HK-2 (cell line): ENCODE measurements around the gene GNG3.
"Not testable (repeated sequence)": the region's sequence is repeated elsewhere in the genome, so short reads cannot be mapped to it uniquely, and the experiment has no call there.

ENCODE experiments used
- DNase-seq: peaks from one replicate; pipeline ENCODE4 v3.0.0-alpha.2; 2018; ENCODE audit not compliant: unreplicated experiment

Gene GNG3

DNA sequence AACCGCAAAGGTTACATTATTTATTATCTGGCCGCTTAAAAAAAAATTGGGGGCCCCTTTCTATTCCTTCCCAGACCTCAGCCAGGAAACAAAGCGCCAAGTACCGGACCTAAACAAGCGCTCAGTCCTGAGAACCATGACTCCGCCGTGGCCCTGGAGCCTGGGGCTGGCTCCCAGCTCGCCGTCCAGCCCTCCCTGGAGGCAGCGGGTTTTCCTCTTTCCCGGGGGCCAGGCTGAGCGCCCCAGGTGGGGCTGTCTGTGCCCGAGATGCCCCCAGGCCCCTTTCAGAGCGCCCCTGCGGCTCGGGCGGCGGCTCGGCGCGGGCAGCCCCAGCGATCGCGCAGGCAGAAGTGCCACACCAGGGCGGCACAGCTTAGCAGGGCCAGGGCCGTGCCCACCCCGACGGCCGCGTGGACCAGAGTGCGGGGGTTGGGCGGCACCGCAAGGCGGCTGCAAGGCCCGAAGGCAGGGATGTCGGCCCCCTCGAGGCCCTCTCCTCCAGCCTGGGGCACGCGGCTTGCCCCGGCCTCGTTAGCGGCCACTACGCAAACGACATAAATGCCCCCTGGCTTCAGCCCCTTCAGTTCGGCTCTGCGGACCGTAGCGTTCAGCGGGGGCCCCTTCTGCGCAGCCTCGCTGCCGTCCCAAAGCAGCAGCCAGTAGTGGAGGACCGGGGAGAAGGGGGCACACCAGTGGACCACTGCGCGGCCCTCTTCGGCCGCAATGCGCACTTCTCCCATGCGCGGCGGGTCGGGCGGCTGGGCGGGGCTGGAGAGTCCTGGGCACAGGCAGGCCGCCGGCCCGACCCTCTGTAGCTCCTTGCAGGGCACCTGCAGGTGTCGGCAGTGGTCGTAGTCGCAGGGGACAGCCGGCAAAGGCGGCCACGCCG is 19.7 kb upstream of the GNG3 start:
- no peak for DNase-seq

DNA sequence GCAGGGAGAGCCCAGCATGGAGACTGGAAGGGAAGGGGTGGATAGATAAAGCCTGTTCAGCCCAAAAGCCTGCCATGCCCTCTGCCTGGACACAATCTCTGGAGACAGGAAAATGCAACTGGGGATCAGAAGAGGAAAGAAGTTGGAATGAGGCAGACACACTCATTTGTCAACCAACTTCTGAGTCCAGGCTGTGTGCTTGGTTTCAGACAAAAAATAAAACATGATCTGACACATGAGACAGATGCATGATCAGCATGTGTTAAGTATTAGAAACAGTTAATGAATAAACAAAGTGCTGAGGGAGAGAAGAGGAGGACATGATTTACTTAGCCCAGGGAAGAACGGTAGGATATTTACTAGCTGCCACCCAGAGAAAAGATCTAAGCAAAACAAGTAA is 19.0 kb upstream of the GNG3 start:
- no peak for DNase-seq

DNA sequence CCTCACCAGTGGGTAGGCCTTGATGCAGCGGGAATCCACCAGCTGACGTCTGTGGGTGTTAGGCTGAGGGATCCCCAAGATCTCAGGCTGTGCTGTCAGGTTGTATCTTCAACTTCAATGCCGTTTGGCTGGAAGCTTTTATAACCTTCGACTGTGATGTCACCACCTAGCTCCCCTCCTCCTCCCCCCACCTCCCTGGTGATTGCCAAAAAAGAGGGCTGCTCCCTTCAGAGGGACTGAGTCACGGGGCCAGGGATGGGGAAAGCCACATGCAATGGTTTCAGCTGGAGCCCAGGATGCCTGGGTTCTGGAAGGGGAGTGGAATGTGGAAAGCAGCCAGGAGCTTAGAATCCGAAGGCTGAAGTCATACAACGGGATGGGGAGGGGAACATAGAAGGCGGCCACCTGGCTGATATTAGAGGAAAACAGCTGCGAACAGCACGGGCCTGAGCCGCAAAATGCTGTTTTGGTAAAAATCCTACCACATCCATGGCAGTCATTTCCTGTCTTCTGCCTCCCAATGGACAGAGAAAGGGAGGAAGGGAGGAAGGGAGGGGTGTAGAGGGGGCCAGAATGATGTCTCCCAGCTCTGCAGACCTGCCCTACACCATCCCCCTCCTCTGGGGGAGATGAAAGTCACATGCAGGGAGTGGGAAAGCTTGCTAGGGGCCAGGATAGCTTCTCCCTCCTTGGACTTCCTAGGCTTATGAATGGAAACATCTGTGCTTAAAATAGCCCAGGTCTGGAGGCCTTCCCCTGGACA is 17.9 kb upstream of the GNG3 start, which contains the start of gene LRRN4CL:
Gene LRRN4CL, minus strand, starts transcription at position 110 of the 763 bp plus-strand sequence. CDS start 1,022 bp downstream, outside the sequence.
- DNase-seq, result no peak

DNA sequence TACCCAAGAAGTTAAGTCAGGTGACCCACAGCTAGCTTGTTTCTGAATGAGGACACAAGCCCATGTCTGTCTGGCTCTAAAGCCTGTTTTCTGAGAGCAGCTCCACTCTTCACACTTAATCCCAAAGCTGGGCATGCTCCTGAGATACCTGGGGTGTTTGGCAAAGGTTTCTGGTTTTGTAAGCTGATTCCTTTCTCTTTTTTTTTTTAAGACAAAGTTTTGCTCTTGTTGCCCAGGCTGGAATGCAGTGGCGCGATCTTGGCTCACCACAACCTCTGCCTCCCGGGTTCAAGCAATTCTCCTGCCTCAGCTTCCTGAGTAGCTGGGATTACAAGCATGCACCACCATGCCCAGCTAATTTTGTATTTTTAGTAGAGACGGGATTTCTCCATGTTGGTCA is 13.9 kb upstream of the GNG3 start:
- DNase-seq, result not testable (repeated sequence)

DNA sequence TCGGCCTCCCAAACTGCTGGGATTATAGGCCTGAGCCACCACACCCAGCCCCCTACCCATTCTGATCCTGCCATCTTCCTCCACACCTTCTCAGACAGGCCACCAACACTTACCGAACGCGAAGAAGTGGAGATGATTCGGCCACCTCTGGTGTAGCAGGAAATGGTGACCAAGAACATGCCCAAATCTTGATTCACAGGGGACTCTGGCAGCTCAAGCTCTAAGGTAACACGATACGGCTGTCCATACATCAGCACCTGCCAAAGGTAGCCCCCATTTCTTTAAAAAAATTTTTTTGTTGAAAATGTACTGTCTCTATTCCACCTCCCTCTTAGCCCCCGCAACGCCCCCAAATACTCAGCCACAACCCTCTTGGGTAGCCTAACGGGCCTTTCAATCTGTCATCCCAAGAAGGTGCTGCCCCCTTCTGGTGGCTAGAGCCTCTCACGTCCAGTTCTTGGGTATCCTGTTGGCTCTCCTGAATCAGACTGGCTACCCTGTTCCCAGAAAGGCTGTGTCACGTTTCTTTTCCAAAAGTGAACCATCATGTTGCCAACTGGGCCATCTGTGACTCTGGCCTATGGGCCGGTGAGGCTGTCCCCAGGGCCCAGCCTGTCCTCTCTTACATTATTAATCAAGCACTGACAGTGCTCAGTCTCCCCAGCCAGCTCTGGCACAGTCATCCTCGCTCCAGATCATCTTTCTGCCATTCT is 12.9 kb upstream of the GNG3 start:
- DNase-seq, result peak; percentile 49

DNA sequence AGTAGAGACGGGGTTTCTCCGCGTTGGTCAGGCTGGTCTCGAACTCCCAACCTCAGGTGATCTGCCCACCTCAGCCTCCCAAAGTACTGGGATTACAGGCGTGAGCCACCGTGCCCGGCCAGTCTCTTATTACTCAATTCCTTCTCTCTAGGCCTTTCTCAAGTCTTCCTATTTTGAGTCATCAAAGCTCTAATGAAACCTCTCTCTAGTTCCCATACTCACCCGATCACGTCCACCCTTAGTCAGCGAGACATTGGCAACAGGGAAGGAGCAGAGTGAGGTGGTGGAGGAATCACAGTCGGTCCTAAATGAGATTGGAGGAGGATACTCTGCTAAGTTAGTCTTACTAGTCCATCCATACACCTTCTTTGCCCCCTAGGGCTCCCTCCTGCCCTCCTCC is 5.2 kb upstream of the GNG3 start:
- no peak for DNase-seq

DNA sequence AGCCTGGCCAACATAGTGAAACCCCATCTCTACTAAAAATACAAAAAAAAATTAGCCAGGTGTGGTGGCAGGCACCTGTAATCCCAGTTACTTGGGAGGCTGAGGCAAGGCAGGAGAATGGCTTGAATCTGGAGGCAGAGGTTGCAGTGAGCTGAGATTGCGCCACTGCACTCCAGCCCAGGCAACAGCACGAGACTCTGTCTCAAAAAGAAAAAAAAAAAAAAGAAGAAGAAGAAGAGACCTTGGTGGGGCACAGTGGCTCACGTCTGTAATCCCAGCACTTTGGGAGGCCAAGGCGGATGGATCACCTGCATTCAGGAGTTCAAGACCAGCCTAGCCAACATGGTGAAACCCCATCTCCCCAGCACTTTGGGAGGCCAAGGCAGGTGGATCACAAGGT is 3.6 kb upstream of the GNG3 start:
- not testable (repeated sequence) for DNase-seq

DNA sequence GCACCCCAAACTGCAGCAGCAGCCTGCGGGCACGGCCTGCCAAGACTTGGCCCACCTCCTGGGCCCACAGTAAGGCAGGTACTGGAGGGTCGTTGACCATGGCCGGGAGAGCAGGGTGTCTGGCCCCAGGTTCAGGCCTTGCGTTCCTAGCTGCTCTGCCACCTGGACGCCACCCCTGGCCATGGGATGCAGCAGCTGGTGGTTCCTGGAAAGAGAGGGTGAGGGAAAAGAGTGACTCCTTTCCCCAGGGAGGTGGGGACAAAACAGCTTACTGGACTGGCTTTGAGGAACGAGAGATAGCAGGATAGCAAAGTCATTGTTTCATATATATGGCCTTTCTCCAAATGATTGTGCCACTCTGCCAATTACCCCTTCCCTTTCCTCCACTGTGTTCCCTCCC is 2.1 kb upstream of the GNG3 start:
- DNase-seq, result no peak

DNA sequence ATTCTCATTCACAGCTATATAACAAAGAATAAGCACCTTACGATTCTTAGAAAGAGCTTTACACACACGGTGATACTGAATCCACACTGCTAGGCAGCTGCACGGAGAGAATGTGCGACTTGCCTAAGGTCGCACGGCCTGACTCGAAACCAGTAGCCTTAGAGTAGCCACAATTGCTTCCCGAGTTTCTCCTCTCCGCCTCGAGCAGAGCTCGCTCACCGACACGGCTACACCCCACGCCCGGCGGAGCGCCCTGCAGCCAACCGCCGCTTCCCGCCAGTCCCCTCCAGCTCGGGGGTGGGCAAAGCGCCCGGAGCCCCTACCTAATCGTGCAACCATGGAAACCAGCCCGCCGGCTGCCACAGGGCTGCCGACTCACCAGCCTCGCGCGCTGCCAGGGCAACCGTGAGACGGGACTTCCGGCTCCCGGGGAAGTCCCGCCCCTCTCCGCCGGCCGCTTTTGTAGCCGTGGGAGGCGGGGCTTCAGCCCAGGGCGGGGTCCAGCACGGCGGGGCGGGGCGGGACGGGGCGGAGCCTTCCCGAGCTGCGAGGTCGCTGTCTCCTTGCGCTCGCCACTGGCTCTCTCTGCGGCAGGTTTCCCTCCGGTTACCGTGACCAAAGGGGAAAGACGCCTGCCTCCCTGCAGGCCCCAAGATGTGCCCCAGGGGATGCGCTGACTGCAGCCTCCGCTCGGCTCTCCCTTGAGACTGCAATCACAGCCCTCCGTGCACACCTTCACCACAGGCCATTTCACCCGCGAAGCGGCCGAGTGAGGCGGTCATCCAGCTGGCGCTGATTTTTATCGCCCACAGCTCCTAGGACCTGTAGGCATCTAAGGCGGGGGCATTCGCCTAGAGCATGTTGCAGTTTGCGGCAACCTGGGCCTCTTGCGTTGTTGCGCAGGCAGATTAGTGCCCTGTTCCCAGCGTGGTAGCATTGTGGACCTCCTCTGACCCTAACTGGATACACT is 1.3 kb upstream of the GNG3 start:
- DNase-seq, result peak; percentile 88

DNA sequence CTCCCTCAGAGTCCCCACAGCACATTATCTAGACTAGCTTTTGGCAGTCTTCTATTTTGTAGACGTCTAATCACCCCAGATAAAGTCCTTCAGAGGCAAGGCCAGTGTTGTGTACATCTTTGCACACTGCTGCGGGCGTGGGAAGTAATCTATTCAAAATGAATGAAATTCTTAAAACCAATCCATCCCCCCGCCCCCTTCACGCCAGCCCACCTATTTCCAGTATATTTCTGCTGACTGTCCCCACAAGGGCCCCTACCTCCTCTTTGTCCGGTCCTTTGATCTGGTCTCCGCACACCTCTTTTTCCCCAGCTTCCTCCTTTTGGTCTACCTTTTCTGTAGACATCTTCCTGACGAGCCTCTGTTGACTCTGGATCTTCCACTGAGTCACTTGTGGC is 627 bp upstream of the GNG3 start:
- no peak for DNase-seq

DNA sequence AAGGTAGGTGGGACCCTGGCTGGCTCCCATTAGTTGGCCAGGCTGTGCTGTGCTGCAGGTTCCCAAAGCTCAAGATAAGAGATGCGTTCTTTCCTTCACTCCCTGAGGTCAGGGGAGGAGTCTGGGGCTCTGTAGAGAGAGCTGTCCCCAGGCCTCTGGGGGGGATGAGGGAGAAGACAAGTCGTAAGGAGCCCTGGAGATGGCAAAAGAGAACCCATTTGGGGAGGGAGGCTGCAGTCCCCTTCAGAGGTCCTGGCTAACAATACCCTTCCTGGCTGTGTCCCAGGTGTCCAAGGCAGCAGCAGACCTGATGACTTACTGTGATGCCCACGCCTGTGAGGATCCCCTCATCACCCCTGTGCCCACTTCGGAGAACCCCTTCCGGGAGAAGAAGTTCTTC is 916 bp downstream of the GNG3 start:
- DNase-seq, result no peak

DNA sequence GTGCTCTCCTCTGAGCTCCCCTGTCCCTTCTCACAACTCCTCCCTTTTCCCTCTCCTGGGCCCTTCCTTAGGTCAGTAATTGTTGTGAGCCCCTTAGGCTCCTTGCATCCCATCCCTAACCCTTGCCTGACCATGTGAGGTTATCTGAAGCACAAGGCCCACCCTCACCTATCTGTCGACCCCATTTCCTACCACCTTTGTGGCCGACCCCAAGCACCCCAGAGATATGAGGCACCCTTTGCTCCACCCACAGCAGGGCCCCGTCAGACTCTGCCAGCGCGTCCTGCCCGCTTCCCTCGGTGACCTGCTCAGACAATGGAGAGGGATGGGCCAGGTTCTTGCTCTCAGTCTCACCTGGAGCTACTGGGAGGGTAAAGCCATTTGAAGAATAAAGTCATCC is 1.3 kb downstream of the GNG3 start:
- DNase-seq, result no peak

DNA sequence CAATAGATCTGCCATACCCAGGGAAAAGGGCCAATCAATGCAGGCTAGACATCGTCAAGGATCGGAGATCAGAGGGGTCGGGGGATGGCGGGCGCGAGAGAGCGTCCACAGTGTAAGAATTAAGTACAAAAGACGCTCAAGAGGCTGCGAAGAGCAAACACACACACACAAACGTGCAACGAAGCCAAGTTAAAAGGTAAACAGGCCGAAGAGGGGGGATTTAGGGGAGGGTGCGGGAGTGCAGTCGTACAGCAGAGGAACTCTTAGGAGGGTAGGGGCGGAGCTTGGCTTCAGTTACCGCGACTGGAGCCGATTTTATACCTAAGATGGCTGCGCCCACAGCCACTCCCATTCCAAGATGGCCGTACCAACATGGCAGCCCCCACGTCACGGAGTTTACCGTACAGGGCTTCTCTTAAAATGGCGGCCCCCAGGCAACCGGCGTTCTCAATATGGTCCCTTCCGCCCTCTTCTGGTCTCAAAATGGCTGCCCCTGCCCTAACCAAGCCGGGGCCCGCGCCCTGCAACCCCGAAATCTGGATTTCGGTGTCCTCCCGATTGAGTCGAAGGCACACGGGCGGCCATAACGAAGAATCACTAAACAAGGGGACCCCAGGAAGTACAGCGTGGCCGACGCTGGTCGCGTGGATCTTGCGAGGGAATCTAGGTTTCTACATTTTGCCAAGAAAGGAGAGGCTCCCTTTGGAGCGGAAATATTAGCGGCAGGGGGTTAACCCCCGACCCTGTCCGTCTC is 1.9 kb downstream of the GNG3 start:
- no peak for DNase-seq

DNA sequence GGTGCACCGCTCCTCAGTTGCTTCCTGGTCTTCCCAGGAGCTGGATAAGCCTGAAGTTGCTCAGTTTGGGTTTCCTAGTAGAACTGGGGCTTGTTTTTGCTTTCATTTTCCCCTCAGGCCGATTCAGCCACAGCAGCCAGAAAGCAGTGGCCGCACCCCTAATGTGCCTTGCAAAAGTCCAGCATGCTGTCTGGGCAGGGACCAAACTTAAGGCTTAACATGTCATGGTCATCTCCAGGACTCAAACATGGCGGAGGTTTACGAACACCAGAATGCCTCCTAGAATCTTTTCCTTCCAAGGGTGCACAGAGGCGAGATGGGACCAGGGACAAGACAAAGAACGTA is 2.5 kb downstream of the GNG3 start:
- no peak for DNase-seq

DNA sequence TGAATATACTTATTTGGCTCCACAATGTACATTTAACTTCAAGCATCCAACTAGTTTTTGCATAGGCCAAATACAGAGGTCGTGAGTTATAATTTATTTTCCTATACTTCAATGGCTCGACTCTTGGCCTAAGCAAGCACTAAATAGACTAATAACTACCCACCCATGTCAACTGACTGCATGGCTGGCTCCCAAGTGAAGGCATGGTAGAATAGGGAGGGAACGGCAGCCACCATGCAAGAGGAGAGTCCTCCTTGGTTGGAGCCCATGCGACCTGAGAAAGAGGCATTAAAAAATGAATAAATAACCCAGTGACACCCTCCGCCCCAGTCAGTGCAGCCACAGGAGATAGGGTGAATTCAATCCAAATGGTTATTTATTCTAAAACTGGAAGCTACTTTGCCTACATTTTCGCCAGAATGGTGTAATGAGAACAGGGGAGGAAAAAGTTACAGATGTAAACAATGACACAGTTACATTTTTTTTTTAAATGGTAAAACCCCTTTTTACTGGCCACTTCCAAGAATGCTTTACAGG is 4.9 kb downstream of the GNG3 start:
- DNase-seq, result no peak

DNA sequence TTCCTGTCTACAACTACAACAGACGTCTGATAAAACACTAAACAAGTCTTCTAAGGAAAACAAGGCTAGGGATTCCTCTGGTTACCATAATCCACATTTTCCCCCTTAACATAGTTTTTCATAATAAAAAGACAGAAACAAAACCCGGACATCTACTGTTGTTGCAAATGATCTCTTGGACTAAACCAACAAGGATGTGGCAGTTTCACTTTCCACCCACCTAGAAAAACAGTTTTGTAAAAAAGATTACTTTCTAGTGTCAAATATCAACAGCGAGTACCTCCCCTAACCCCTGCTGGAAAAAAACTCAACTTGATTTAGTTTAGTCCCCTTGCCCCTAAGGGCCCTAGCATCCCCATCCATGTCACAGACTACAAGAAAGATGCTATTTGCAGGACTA is 5.4 kb downstream of the GNG3 start:
- DNase-seq, result no peak

DNA sequence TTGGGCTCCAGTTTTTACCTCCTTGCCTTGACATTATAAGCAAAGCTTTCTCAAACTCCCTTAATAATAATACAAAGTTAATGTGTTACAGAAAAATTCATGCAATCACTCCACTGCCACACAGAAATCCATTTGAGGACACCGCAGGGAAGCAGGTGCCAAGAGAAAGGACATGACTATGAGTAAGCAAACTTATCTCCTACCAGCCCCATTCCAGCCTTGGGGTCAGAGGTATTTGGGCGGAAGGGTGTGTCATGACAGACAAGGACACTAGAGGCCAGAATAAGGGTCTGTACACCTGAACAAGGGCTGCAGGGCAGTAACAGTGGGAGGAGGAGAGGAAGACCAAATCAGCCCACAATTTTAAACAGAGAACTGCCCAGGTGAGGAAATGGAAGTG is 5.9 kb downstream of the GNG3 start:
- DNase-seq, result no peak

DNA sequence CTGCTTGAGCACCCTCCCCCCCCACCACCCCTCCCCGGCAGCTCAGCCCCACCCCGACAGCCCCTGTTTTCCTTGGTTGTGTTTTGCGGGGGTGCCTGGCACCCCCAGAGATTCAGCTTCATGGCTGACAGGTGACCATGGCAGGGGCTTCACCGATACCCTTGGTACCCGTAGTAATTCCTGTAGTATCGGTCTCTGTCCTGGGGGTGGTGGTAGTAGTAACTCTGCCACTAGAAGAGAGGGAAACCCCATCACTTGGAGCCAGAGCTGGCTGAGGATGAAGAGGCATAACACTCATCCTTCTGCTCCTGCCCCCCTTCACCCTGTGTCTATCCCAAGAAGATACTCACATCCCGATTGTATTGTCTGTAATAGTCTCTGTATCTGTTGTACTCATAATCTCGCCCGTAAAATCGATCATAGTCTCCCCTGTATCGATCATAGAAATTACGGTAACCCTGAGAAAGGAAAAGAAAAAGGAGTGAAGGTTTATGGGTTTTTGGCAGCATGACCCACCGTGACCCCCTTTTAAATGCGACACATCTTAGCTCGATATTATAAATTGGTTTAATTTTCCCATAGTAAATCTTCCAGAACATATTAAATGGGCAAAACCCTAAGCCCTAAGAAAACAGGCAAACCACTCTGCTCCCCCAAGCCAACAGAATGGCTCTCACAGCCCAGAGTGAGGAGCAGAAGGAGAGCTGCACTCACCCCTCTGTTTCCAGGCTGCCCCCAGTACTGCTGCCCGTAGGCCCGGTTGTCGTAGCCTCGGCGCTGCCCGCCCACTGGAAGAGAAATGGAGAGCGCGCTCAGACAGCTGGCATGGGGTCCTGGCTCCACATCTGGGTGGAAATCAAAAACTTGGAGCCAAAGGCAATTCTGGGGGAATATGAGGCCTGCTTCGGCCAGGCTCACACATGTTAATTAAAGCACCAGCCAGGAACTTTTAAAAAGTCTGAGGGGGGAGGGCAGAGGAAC is 8.0 kb downstream of the GNG3 start:
- no peak for DNase-seq

DNA sequence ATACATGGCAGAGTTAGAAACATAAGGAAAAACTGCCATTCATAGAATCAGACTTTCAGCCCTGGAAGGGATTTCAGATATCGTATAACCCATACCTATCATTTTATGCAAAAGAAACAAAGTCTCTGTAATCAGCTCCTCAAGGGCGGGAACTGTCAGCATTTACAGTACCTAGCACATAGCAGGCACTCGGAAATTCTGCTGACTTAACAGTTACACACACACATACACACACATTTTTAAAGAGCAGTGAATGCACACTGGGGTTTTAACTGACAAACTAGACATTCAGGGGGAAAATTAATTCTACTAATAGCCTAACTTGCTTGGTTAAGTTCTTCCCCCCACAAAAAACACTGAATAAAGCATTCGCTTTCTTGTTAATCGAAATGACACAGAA is 8.7 kb downstream of the GNG3 start:
- no peak for DNase-seq
